Lung (tissue), 12 donors: ENCODE data around the gene ZDHHC19. TPM values are rescaled to one million over a fixed set of nuclear protein-coding genes. Genes with fewer than 3 reads are reported as not detected.

Experiments used
- ATAC-seq: fragments of 200-7000 bp; cut with Tn5 transposase; one replicate; pipeline ENCODE4 v1.9.1; 2020; ENCODE audit warnings: moderate number of reproducible peaks; ENCODE audit not compliant: insufficient read depth, low FRiP score
- DNase-seq, 3 donors: peaks; one replicate each; pipeline ENCODE4 v3.0.0-alpha.2; 2013 to 2017
- H3K27ac ChIP-seq, 2 donors: one replicate each; pipeline ENCODE4 v1.5.1; 2013; ENCODE audit warnings: mild to moderate bottlenecking in 2 of 2, moderate library complexity in 2 of 2, control low read depth in 1 of 2, inconsistent platforms in 1 of 2, low read depth in 1 of 2, low read length in 1 of 2
- H3K27me3 ChIP-seq, 3 donors: one replicate each; pipeline ENCODE4 v1.5.1; 2013; ENCODE audit warnings: low read length in 2 of 3; ENCODE audit not compliant: control insufficient read depth in 3 of 3, insufficient read depth in 3 of 3
- H3K36me3 ChIP-seq, 4 donors: one replicate each; pipeline ENCODE4 v1.5.1; 2013; ENCODE audit warnings: low read length in 4 of 4, mild to moderate bottlenecking in 1 of 4, moderate library complexity in 1 of 4; ENCODE audit not compliant: control insufficient read depth in 4 of 4, insufficient read depth in 4 of 4
- H3K4me1 ChIP-seq, 5 donors: one replicate each; pipeline ENCODE4 v1.5.1; 2013; ENCODE audit warnings: low read length in 5 of 5, mild to moderate bottlenecking in 2 of 5, moderate library complexity in 1 of 5; ENCODE audit not compliant: control insufficient read depth in 5 of 5, insufficient read depth in 5 of 5
- H3K4me3 ChIP-seq: one replicate; pipeline ENCODE4 v1.5.1; 2013; ENCODE audit warnings: mild to moderate bottlenecking, control low read depth, moderate library complexity
- H3K9ac ChIP-seq, 2 donors: one replicate each; pipeline ENCODE4 v1.5.1; 2013; ENCODE audit warnings: low read length in 2 of 2, control low read depth in 1 of 2; ENCODE audit not compliant: insufficient read depth in 1 of 2
- H3K9me3 ChIP-seq, 4 donors: one replicate each; pipeline ENCODE4 v1.5.1; 2013; ENCODE audit warnings: low read length in 3 of 4, mild to moderate bottlenecking in 1 of 4, moderate library complexity in 1 of 4; ENCODE audit not compliant: control insufficient read depth in 4 of 4, insufficient read depth in 3 of 4
- CTCF ChIP-seq: IDR thresholded peaks from 2 replicates; pipeline ENCODE4 v1.5.1; 2012; ENCODE audit warnings: mild to moderate bottlenecking; ENCODE audit errors: control extremely low read depth, extremely low read depth
- WGBS, 2 donors: extraction: QIAGEN DNeasy Blood & Tissue Kit; methylation state at CpG; one replicate each; pipeline ENCODE4 v1.1.7; 2013; 5-methylcytosine and 5-hydroxymethylcytosine counted together
- polyA plus RNA-seq, 2 donors: library from polyadenylated mRNA; stranded (reverse); fragments of 200-250 nt; gene quantifications; one replicate each; pipeline ENCODE4 v1.2.1, GENCODE V29; 2013
- total RNA-seq, 2 donors: library from RNA; depleted of rRNA in 1 of 2; stranded (reverse); fragments of >200 nt in 1 of 2; gene quantifications; one replicate each; pipeline ENCODE4 v1.2.1, GENCODE V29; 2014 to 2021
- donor health status: control.
- donor health status: control.
- donor health status: Bipolar disorder and iron deficiency.
- donor health status: healthy.
- donor health status: DM: yes; HTN: yes; CAD: no.

ZDHHC19 gene
- total and polyA plus RNA-seq, 4 donors = 1.1 to 18.9 (median 4.0) TPM

- no peak overlapping the region for H3K4me3 ChIP-seq
- H3K9ac ChIP-seq = no peak overlapping the region
- 43 to 66% methylated on average over 19 to 25 of the region's 25 CpGs for WGBS, 2 donors
- H3K27ac ChIP-seq = no peak overlapping the region
- H3K4me1 ChIP-seq = peaks cover 0 to 4% (median 0%) of the 10 kb centered on the region in 5 donors
- H3K27me3 ChIP-seq = peaks cover 0 to 3% (median 0%) of the 10 kb centered on the region in 3 donors
- no peak for TF ChIP-seq CTCF
- ATAC-seq (no peak), DNase-seq (no peak)
- no peaks in the 10 kb centered on the region for H3K36me3 ChIP-seq
- no peaks in the 10 kb centered on the region for H3K9me3 ChIP-seq
Measured at GRCh38 chr3:196216681-196217211, 5.5 kb upstream of the ZDHHC19 start.

GRCh38 chr3:196216089-196216564, 4.9 kb upstream of the ZDHHC19 start, which contains the start of gene SLC51A:
Gene SLC51A (plus strand): TSS chr3:196216534. CDS start chr3:196216713, 179 bp downstream.
- no peak for ATAC-seq
- Histone ChIP-seq H3K27me3 (peaks cover 0 to 3% (median 0%) of the 10 kb centered on the region in 3 donors), H3K4me1 (peaks cover 0 to 4% (median 0%) of the 10 kb centered on the region in 5 donors), H3K36me3 (no peaks in the 10 kb centered on the region), H3K9me3 (no peaks in the 10 kb centered on the region), H3K27ac (no peak within 1 kb of the TSS), H3K9ac (no peak within 1 kb of the TSS), H3K4me3 (no peak within 1 kb of the TSS)
- DNase-seq = no peak
- TF ChIP-seq CTCF = no peak
- 50 to 59% methylated on average over 15 of the region's 15 CpGs for WGBS, 2 donors

GRCh38 chr3:196215493-196216020, 4.4 kb upstream of the ZDHHC19 start:
- Histone ChIP-seq H3K27ac (no peak overlapping the region), H3K9ac (no peak overlapping the region), H3K27me3 (peaks cover 0 to 3% (median 0%) of the 10 kb centered on the region in 3 donors), H3K36me3 (no peaks in the 10 kb centered on the region), H3K4me3 (no peak overlapping the region), H3K4me1 (peaks cover 0 to 4% (median 0%) of the 10 kb centered on the region in 5 donors), H3K9me3 (no peaks in the 10 kb centered on the region)
- ATAC-seq (no peak), DNase-seq (no peak)
- 68 to 71% methylated on average over 10 of the region's 10 CpGs for WGBS, 2 donors
- TF ChIP-seq CTCF = no peak
